Measurements from ENCODE around the gene NCOR1. TPM values are rescaled to one million over a fixed set of nuclear protein-coding genes. Genes with fewer than 3 reads are reported as not detected.
"Not testable (repeated sequence)": the region's sequence is repeated elsewhere in the genome, so short reads cannot be mapped to it uniquely, and the experiment has no call there.

NCOR1 gene
- polyA plus RNA-seq, 1 experiment: 127 TPM

DNA sequence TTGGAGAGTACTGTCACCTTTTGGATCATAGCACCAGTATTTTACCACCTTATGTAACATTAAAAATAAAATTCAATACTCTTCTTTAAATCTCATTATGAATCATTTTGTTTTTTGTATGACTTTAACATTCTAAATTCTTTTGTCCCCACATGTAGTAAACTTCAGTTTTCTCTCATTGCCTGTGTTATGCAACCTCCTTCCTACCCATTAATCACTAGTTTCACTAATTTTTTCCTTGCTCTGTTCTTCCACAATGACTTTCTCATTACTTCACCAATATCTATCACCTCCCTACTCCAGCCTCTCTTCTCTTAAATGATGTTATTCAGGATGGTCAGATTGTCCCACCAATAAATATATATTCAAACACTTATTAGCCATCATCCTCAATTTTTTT, 147.0 kb downstream of the NCOR1 start:
- no peaks in the 10 kb centered on the region for H3K27me3 ChIP-seq (ENCODE audit: control insufficient read depth, insufficient read depth, low read length)
- DNase-seq (ENCODE audit: low read depth, low spot score): no peak
- H3K27ac ChIP-seq (ENCODE audit: low read depth, low read length): no peak overlapping the region

GRCh38 chr17:16066125-16066524, 149.2 kb downstream of the NCOR1 start:
- Histone ChIP-seq H3K27ac (ENCODE audit: low read depth, low read length) (no peak overlapping the region), H3K9me3 (ENCODE audit: control insufficient read depth, insufficient read depth, low read length) (no peaks in the 10 kb centered on the region), H3K27me3 (ENCODE audit: control insufficient read depth, insufficient read depth, low read length) (no peaks in the 10 kb centered on the region), H3K4me3 (ENCODE audit: low read depth, low read length) (no peak overlapping the region)
- ChIA-PET CTCF (no interaction called here), POLR2A (no interaction called here)
- TF ChIP-seq CTCF (IDR thresholded peaks at IDR 0.05; ENCODE audit: low read depth, low read length): no peak
- no peak for DNase-seq (ENCODE audit: low read depth, low spot score)

More for the DNA sequence above, 147.0 kb downstream of the NCOR1 start:
- TF ChIP-seq CTCF (IDR thresholded peaks at IDR 0.05; ENCODE audit: low read depth, low read length): no peak
- ChIA-PET POLR2A (no interaction called here), CTCF (no interaction called here)
- no peak overlapping the region for H3K4me3 ChIP-seq (ENCODE audit: low read depth, low read length)
- no peaks in the 10 kb centered on the region for H3K9me3 ChIP-seq (ENCODE audit: control insufficient read depth, insufficient read depth, low read length)

GRCh38 chr17:16061631-16062030, 153.7 kb downstream of the NCOR1 start:
- TF ChIP-seq CTCF (IDR thresholded peaks at IDR 0.05; ENCODE audit: low read depth, low read length): no peak
- ChIA-PET CTCF (no interaction called here), POLR2A (no interaction called here)

GRCh38 chr17:16055139-16055538, 160.2 kb downstream of the NCOR1 start:
- CTCF ChIA-PET; H3K27ac ChIP-seq (ENCODE audit: low read depth, low read length); H3K9me3 ChIP-seq (ENCODE audit: control insufficient read depth, insufficient read depth, low read length); POLR2A ChIA-PET; DNase-seq (ENCODE audit: low read depth, low spot score); H3K27me3 ChIP-seq (ENCODE audit: control insufficient read depth, insufficient read depth, low read length); H3K4me3 ChIP-seq (ENCODE audit: low read depth, low read length): not testable (repeated sequence)

More at GRCh38 chr17:16061631-16062030, 153.7 kb downstream of the NCOR1 start:
- H3K4me3 ChIP-seq (ENCODE audit: low read depth, low read length): no peak overlapping the region
- H3K27me3 ChIP-seq (ENCODE audit: control insufficient read depth, insufficient read depth, low read length): no peaks in the 10 kb centered on the region
- DNase-seq (ENCODE audit: low read depth, low spot score): no peak
- no peaks in the 10 kb centered on the region for H3K9me3 ChIP-seq (ENCODE audit: control insufficient read depth, insufficient read depth, low read length)
- no peak overlapping the region for H3K27ac ChIP-seq (ENCODE audit: low read depth, low read length)

GRCh38 chr17:16052486-16052885, 162.8 kb downstream of the NCOR1 start:
- H3K27me3 ChIP-seq (ENCODE audit: control insufficient read depth, insufficient read depth, low read length): no peaks in the 10 kb centered on the region
- peaks cover 3% of the 10 kb centered on the region; the same call in 1 of the 2 replicates for H3K9me3 ChIP-seq (ENCODE audit: control insufficient read depth, insufficient read depth, low read length)
- CTCF ChIA-PET: no interaction called here
- no peak for DNase-seq (ENCODE audit: low read depth, low spot score)
- POLR2A ChIA-PET: interaction anchor here (0.7 kb wide), 1 partner anchor 163 kb away, joined by 3 read pairs; the partner anchor contains the start of gene NCOR1
- no peak overlapping the region for H3K27ac ChIP-seq (ENCODE audit: low read depth, low read length)
- no peak overlapping the region for H3K4me3 ChIP-seq (ENCODE audit: low read depth, low read length)
- no peak for TF ChIP-seq CTCF (IDR thresholded peaks at IDR 0.05; ENCODE audit: low read depth, low read length)

- CTCF ChIA-PET: no interaction called here
- Histone ChIP-seq H3K27ac (ENCODE audit: low read depth, low read length) (no peak overlapping the region), H3K27me3 (ENCODE audit: control insufficient read depth, insufficient read depth, low read length) (no peaks in the 10 kb centered on the region), H3K4me3 (ENCODE audit: low read depth, low read length) (no peak overlapping the region), H3K9me3 (ENCODE audit: control insufficient read depth, insufficient read depth, low read length) (peaks cover 3% of the 10 kb centered on the region; the same call in 1 of the 2 replicates)
- POLR2A ChIA-PET: no interaction called here
- no peak for TF ChIP-seq CTCF (IDR thresholded peaks at IDR 0.05; ENCODE audit: low read depth, low read length)
- no peak for DNase-seq (ENCODE audit: low read depth, low spot score)
These were observed 164.5 kb downstream of the NCOR1 start for GRCh38 chr17:16050844-16051243.
